Dendritic cell treated with granulocyte-macrophage colony-stimulating factor and Interleukin-4, amounts not matched to agents 40 ng/mL and 50 ng/mL, for 4 days (primary cell): ENCODE data around the gene ZBTB46.

Experiments used
- H3K27ac Mint-ChIP-seq: one replicate; pipeline ENCODE4 v1.8.0; 2022; ENCODE audit warnings: mild to moderate bottlenecking, mixed read lengths
- H3K27me3 Mint-ChIP-seq: one replicate; pipeline ENCODE4 v1.8.0; 2022; ENCODE audit warnings: mild to moderate bottlenecking, mixed read lengths
- H3K36me3 Mint-ChIP-seq: one replicate; pipeline ENCODE4 v1.8.0; 2022; ENCODE audit warnings: low read depth, mixed read lengths
- H3K4me1 Mint-ChIP-seq: one replicate; pipeline ENCODE4 v1.8.0; 2022; ENCODE audit warnings: low read depth, mixed read lengths
- H3K4me3 Mint-ChIP-seq: one replicate; pipeline ENCODE4 v1.8.0; 2022; ENCODE audit warnings: mild to moderate bottlenecking, moderate library complexity, mixed read lengths
- H3K9me3 Mint-ChIP-seq: one replicate; pipeline ENCODE4 v1.8.0; 2022; ENCODE audit warnings: mixed read lengths
- intact Hi-C: fragments of 100-400 bp; cut with micrococcal nuclease; formaldehyde crosslinking; loops from one replicate; pipeline ENCODE4 v1.15.0; 2022

The ZBTB46 gene

DNA sequence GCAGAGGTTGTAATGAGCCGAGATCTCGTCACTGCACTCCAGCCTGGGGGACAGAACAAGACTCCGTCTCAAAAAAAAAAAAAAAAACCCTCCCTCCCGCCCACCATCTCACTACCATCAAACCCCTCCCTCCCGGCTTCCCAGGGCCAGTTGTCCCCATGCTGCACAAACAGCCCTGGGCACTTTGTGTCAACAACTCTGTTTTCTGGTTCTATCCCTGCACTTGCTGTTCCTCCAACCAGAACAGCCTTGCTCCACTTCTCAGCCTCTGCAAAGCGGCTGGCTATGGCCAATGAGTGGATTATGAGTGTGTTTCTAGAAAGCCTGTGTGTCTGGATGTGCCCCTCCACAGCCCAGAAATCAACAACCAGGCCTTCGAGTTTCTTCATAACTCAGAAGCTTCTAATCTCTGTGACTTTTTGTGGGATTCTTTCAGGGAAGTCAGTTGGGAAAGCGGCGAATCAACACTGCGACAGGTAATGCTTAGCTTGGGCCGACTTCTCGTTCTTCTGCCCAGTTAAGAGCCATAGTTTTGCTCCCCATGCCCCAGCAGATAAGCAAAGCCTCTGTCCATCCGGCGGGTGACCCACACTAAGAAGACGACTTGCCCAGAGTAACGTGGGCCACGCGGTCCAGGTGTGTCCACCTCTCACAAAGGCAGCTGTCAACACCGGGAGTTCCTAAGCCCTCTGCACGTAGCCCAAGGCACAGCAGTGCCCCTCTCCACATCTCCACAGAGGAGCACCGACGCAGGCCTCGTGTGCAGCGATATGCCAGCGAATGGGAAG, 5.5 kb downstream of the ZBTB46 start:
- Mint-ChIP-seq H3K4me3 (no peak overlapping the region), H3K9me3 (no peaks in the 10 kb centered on the region), H3K27ac (no peak overlapping the region), H3K4me1 (peaks cover 58% of the 10 kb centered on the region), H3K36me3 (peaks cover 46% of the 10 kb centered on the region), H3K27me3 (peaks cover 42% of the 10 kb centered on the region)
- intact Hi-C loops, result loop anchor here (5.0 kb wide), 1 partner anchor 37 kb away; the partner anchor contains the start of gene ABHD16B

DNA sequence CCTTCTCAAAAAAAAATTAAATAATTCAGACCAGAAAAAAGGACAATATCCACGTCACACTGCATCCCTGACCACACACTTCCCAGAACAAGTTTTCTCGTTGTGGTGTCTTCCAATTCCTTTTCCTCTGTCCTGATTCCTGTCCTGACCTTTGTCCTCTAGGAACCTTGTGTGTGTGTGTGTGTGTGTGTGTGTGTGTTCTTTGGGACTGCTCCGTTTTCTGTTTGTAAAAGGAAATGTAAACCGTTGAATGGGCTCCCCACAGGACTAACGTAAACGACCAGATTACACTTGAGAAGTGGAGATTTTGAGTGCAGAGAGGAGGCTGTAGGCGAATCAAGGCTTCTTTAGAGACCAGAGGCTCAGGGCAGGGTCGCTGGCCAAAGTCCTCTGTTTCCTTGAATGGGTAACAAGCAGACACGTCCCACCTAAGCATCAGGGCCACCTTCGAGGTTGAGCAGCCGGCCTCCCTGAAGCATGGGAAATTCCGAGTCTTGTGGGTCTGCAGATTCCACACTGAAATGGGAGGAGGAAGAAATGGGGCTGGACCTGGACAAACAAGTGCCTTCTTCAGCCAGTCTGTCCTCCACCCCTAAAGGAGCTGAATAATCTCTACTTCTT, 7.3 kb downstream of the ZBTB46 start:
- Mint-ChIP-seq H3K27ac (no peak overlapping the region), H3K36me3 (peaks cover 31% of the 10 kb centered on the region), H3K27me3 (peaks cover 30% of the 10 kb centered on the region), H3K4me3 (no peak overlapping the region), H3K9me3 (no peaks in the 10 kb centered on the region), H3K4me1 (peaks cover 57% of the 10 kb centered on the region)
- intact Hi-C loops, result no loop called here

DNA sequence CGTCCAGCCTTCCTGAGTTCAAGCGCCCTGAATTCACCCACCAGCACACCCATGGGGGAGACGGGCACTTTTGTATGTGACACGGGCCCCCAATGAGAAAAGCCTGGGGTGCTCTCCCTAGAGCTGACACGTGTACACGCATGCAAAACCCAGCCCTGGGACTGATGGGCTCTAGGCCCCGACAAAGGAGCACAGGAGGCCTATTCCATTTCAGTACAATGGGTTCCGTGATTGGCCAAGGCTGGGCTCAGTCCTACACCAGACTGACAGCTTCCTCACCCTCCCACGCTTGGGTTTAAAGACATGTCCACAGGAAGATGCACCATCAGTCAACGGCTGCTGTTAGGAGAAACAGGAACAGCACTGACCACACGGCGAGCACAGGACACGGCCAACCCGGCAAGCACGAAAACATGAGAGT, 8.8 kb downstream of the ZBTB46 start:
- intact Hi-C loops, result no loop called here
- Mint-ChIP-seq H3K36me3 (peaks cover 37% of the 10 kb centered on the region), H3K27me3 (peaks cover 23% of the 10 kb centered on the region), H3K9me3 (no peaks in the 10 kb centered on the region), H3K4me1 (peaks cover 62% of the 10 kb centered on the region), H3K27ac (peak overlapping the region; percentile 83), H3K4me3 (peak overlapping the region; percentile 56)

DNA sequence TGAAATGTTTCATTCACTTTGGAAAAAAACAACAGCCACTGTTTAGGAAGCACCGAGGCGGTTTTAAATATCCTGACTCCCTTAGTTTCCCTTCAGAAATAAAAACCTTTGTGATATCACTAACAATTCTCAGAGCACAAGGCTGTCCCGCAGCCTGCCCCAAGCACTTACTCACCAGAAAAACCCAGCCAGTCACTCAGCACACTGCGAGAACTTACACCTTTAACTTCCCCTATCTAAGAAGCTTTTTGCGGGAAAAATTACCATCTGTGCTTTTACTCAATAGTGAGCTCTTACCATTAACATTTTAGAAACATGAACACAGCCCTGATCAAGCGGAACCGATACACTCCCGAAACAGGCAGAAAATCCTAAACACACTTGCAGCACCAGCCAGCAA, 9.3 kb downstream of the ZBTB46 start:
- intact Hi-C loops, result no loop called here
- peaks cover 20% of the 10 kb centered on the region for H3K27me3 Mint-ChIP-seq
- peak overlapping the region; percentile 83 for H3K27ac Mint-ChIP-seq
- no peak overlapping the region for H3K4me3 Mint-ChIP-seq
- no peaks in the 10 kb centered on the region for H3K9me3 Mint-ChIP-seq
- H3K36me3 Mint-ChIP-seq, result peaks cover 33% of the 10 kb centered on the region
- peaks cover 64% of the 10 kb centered on the region for H3K4me1 Mint-ChIP-seq

DNA sequence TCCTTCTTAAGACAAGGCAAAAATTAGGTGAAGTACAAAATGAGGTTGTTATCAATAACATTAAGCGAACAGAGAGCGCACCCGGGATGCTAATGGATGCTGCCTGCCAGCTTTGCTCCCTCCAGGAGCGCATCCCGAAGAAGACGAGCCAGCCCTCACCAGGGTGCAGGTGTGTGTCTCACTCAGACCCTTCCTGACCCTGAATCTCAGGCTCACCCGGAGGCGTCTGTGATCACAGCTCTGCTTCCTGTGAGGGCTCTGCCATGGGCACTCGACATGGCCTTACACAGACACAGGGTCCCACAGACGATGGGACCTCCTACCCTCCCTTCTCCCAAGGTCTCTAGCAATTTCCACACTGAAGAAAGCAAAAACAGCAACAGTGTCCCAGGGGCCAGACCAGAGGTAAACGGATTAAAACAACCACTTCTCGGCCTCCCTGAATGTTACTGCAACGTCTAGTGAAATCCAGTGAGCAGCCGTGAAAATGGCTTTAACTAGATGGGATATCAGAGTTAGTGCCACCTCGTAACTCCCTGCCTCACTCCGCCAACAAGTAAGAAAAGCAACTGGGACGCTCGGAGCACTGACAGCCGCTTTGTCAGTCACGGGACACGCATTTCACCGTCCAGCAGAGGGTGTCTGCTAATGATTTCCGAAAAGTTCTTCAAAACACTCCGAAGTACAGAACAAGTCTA, 11.7 kb downstream of the ZBTB46 start:
- peaks cover 68% of the 10 kb centered on the region for H3K4me1 Mint-ChIP-seq
- peaks cover 4% of the 10 kb centered on the region for H3K27me3 Mint-ChIP-seq
- H3K9me3 Mint-ChIP-seq, result no peaks in the 10 kb centered on the region
- no peak overlapping the region for H3K4me3 Mint-ChIP-seq
- peaks cover 29% of the 10 kb centered on the region for H3K36me3 Mint-ChIP-seq
- intact Hi-C loops, result no loop called here
- no peak overlapping the region for H3K27ac Mint-ChIP-seq

DNA sequence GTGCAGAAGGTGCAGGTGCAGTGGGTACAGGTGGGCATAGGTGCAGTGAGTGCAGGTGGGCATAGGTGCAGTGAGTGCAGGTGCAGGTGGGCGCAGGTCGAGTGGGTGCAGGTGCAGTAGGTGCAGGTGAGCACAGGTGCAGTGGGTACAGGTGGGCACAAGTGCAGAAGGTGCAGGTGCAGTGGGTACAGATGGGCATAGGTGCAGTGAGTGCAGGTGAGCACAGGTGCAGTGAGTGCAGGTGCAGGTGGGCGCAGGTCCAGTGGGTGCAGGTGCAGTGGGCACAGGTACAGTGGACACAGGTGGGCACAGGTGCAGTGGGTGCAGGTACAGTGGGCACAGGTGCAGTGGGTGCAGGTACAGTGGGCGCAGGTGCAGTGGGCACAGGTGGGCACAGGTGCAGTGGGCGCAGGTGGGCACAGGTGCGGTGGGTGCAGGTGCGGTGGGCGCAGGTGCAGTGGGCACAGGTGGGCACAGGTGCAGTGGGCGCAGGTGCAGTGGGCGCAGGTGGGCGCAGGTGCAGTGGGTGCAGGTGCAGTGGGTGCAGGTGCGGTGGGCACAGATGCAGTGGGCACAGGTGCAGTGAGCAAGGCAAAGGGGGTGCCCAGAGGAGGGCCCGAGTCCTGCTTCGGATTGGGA, 15.3 kb downstream of the ZBTB46 start:
- Mint-ChIP-seq H3K27ac (no peak overlapping the region), H3K27me3 (peaks cover 4% of the 10 kb centered on the region), H3K9me3 (no peaks in the 10 kb centered on the region), H3K36me3 (peaks cover 31% of the 10 kb centered on the region), H3K4me3 (no peak overlapping the region), H3K4me1 (peaks cover 68% of the 10 kb centered on the region)
- intact Hi-C loops, result no loop called here

DNA sequence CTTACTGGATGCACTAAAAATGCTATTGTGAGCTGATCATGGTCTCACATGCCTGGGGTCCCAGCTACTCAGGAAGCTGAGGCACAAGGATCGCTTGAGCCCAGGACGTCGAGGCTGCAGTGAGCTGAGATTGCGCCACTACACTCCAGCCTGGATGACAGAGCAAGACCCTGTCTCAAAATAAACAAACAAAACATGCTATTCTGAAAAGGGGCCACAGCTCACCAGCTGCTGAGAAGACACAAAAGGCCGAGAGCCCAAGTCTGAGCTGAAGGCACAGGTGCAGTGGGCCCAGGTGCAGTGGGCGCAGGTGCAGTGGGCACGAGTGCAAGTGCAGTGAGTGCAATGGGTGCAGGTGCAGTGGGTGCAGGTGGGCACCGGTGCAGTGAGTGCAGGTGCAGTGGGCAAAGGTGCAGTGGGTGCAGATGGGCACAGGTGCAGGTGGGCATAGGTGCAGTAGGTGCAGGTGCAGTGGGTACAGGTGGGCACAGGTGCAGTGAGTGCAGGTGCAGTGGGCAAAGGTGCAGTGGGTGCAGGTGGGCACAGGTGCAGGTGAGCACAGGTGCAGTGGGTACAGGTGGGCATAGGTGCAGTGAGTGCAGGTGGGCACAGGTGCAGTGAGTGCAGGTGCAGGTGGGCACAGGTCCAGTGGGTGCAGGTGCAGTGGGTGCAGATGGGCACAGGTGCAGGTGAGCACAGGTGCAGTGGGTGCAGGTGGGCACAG, 16.0 kb downstream of the ZBTB46 start:
- Mint-ChIP-seq H3K27me3 (peaks cover 4% of the 10 kb centered on the region), H3K4me3 (no peak overlapping the region), H3K27ac (peak overlapping the region; percentile 70), H3K9me3 (no peaks in the 10 kb centered on the region), H3K36me3 (peaks cover 31% of the 10 kb centered on the region), H3K4me1 (peaks cover 72% of the 10 kb centered on the region)
- intact Hi-C loops, result no loop called here

DNA sequence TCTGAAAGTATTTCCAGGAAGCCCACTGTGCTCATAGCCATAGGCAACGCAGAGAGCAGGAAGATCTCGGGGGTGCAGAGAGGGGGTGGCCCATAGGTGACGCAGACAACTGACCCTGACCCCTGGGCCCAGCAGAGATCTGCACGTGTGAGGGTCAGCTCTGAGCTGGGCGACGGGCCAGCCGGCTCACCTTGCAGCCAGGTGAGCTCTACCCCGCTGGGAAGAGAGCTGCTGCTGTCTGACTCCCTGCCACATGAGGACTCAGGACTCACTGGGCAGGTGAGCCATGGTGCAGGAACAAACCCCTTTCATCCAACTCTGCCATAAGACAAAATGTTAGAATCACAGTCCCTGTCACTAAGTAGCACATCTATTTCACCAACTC, 19.6 kb downstream of the ZBTB46 start:
- H3K27ac Mint-ChIP-seq, result no peak overlapping the region
- H3K4me3 Mint-ChIP-seq, result no peak overlapping the region

DNA sequence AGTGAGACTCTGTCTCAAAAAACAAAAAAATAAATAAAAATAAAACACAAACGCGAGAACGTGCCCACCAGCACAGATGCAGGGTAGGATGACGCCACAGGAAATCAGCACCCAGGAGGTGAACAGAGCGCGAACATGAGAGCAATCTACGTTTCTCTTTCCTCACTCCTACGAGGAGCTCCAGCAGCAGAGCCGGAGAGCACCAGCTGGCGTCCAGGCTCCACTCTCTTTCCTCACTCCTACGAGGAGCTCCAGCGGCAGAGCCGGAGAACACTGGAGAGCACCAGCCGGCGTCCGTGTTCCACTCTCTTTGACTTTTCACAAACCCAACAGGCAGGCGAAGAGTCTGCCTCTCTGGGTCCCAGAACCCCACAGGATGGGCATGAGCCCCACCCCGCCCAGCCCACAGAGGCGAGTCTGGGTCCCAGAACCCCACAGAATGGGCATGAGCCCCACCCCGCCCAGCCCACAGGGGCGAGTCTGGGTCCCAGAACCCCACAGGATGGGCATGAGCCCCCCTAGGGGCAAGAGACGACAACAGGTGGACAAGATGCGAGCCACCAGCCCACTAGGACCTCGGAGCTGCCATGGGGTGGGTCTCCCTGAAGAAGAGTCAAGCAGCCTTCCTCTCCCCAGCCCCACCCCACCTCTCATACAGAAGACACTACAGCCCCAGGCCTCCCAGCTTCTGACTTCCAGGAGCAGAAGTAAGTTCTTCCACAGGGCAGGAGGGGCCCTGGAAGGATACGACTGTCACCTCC, 20.2 kb downstream of the ZBTB46 start:
- intact Hi-C loops, result no loop called here
- Mint-ChIP-seq H3K27ac (peak overlapping the region; percentile 56), H3K9me3 (no peaks in the 10 kb centered on the region), H3K4me3 (no peak overlapping the region), H3K27me3 (no peaks in the 10 kb centered on the region), H3K36me3 (peaks cover 48% of the 10 kb centered on the region), H3K4me1 (peaks cover 37% of the 10 kb centered on the region)

More for the DNA sequence above, 19.6 kb downstream of the ZBTB46 start:
- intact Hi-C loops, result no loop called here
- H3K36me3 Mint-ChIP-seq, result peaks cover 48% of the 10 kb centered on the region
- H3K27me3 Mint-ChIP-seq, result no peaks in the 10 kb centered on the region
- H3K4me1 Mint-ChIP-seq, result peaks cover 40% of the 10 kb centered on the region
- H3K9me3 Mint-ChIP-seq, result no peaks in the 10 kb centered on the region

DNA sequence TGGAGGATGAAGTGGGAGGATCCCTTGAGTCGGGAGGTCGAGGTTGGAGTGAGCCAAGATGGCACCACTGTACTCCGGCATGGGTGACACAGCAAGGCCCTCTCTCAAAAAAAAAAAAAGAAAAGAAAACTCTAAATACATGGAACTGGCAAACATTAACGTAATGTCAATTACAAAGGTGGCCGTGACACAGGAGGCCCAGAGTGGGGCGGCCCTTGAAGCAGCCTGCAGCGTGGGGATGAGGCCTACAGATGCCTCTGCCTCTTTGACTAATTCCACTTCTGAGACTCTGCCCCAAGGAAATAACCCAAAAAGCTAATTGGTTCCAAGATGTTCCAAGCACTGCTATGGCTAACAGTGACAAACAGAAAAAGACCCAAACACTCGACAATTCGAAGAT, 21.2 kb downstream of the ZBTB46 start:
- Mint-ChIP-seq H3K27me3 (no peaks in the 10 kb centered on the region), H3K4me3 (no peak overlapping the region), H3K9me3 (no peaks in the 10 kb centered on the region), H3K36me3 (peaks cover 38% of the 10 kb centered on the region), H3K27ac (peak overlapping the region; percentile 56), H3K4me1 (peaks cover 34% of the 10 kb centered on the region)
- intact Hi-C loops, result no loop called here

DNA sequence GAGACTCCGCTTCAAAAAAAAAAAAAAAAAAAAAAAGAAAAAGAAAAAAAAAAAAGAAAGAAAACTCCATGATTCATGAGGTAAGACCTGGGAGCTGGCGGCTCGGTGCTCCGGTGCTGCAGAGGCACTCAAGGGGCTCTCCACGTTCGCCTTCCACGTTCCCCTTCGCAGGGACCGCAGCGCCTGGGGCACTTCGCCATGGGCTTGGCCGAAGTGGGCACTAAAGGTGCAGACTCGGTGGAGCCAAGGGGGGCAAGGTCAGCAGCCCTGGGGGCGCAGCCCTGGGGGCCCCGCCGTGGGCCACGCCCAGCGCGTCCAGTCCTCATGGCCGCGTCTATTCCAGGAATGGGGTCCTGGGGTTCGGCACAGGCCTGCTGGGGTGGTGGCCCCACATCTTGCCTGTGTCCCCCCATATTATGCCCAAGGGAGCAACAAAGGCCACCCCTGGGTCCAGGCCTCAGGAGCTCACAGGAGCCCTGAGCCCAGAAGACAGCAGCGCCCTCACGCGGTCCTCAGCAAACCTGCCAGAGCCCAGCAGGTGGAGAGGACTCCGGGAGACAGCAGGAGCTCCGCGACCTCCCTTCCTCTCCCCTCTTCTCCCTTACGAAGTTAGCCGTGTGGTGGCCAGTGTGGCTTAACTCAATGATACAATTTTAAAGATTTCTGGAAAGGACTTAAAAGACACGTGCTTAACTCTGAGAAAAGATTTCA, 21.9 kb downstream of the ZBTB46 start:
- no peaks in the 10 kb centered on the region for H3K27me3 Mint-ChIP-seq
- H3K9me3 Mint-ChIP-seq, result no peaks in the 10 kb centered on the region
- intact Hi-C loops, result no loop called here
- peaks cover 35% of the 10 kb centered on the region for H3K4me1 Mint-ChIP-seq
- peaks cover 38% of the 10 kb centered on the region for H3K36me3 Mint-ChIP-seq
- H3K4me3 Mint-ChIP-seq, result no peak overlapping the region
- peak overlapping the region; percentile 56 for H3K27ac Mint-ChIP-seq

DNA sequence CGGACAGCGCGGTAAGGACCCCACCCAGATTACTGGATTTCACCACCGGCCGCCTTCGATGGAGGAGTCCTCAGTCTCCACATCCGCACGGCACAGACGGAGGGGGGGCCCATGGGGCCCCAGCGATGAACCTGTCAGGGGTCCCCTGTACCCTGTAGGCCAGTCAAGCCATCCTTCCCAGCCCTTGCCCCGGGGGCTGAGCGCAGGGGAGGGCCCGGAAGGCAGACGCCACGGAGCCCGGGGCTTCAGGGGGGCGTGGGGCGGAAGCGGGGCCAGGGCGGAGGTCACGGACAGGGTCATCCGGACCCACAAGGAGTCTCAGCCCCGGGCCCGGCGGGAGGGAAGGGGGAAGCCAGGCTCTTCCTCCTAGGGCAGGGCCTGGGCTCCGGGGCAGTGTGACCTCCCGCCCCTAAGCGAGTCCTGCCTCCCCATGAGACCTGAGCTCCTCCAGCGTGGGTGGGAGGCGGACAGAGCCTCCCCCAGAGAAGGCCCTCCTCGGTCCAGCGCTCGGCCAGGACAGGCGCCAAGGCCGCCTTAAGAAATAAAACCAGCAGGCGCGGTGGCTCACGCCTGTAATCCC, 22.8 kb downstream of the ZBTB46 start:
- intact Hi-C loops, result no loop called here
- no peak overlapping the region for H3K27ac Mint-ChIP-seq
- peaks cover 37% of the 10 kb centered on the region for H3K4me1 Mint-ChIP-seq
- H3K36me3 Mint-ChIP-seq, result peaks cover 39% of the 10 kb centered on the region
- no peaks in the 10 kb centered on the region for H3K27me3 Mint-ChIP-seq
- H3K9me3 Mint-ChIP-seq, result no peaks in the 10 kb centered on the region
- no peak overlapping the region for H3K4me3 Mint-ChIP-seq
